AG04450 (cell line): ENCODE measurements around the gene SHOC2. TPM values are rescaled to one million over a fixed set of nuclear protein-coding genes. Genes with fewer than 3 reads are reported as not detected.

Experiments used
- CTCF ChIA-PET: fragments of 300-600, 350-600 bp; formaldehyde crosslinking; extraction: SDS; loops from one replicate; lab custom pipeline; 2022; ENCODE audit warnings: antibody characterized with exemption, inconsistent platforms; lab: Charles Lee
- POLR2A ChIA-PET: fragments of 350-600 bp; formaldehyde crosslinking; extraction: SDS; loops from one replicate; lab custom pipeline; 2021; ENCODE audit warnings: antibody characterized with exemption, inconsistent platforms; lab: Yijun Ruan, JAX
- DNase-seq: peaks from one replicate; pipeline ENCODE4 v3.0.0-alpha.2; 2011; ENCODE audit warnings: low read depth, low spot score
- H3K27ac ChIP-seq: one replicate; pipeline ENCODE4 v1.5.1; 2012; ENCODE audit warnings: low read depth, low read length, control low read depth
- H3K27me3 ChIP-seq: one replicate; pipeline ENCODE4 v1.6.0; 2012; ENCODE audit warnings: low read length; ENCODE audit not compliant: control insufficient read depth, insufficient read depth
- H3K4me3 ChIP-seq: 2 replicates; pipeline ENCODE4 v1.5.1; 2011; ENCODE audit warnings: mild to moderate bottlenecking, low read depth, low read length, control low read depth
- H3K9me3 ChIP-seq: 2 replicates; pipeline ENCODE4 v1.5.1; 2012; ENCODE audit warnings: low read length; ENCODE audit not compliant: control insufficient read depth, insufficient read depth
- CTCF ChIP-seq: IDR thresholded peaks from 2 replicates; pipeline ENCODE4 v1.5.1; 2011; ENCODE audit warnings: low read depth, low read length, control low read depth, inconsistent platforms
- polyA plus RNA-seq: library from polyadenylated mRNA; depleted of rRNA; stranded (reverse); fragments of >200 nt; gene quantifications from 2 replicates; pipeline ENCODE4 v1.2.3, GENCODE V29; 2011

Gene SHOC2
- polyA plus RNA-seq, 1 experiment: 33.3 TPM

GRCh38 chr10:110971638-110972037, 52.2 kb downstream of the SHOC2 start:
- no peaks in the 10 kb centered on the region for H3K27me3 ChIP-seq
- no peak for DNase-seq
- H3K4me3 ChIP-seq: no peak overlapping the region
- H3K27ac ChIP-seq: no peak overlapping the region
- ChIA-PET POLR2A (no interaction called here), CTCF (interaction anchor here (1.3 kb wide), 1 partner anchor 361 kb away, joined by 3 read pairs; no protein-coding TSS in a partner anchor)
- TF ChIP-seq CTCF: no peak
- no peaks in the 10 kb centered on the region for H3K9me3 ChIP-seq

GRCh38 chr10:110972231-110973134, 53.1 kb downstream of the SHOC2 start:
- ChIA-PET POLR2A (no interaction called here), CTCF (interaction anchor here (1.3 kb wide), 1 partner anchor 362 kb away, joined by 3 read pairs; no protein-coding TSS in a partner anchor)
- H3K9me3 ChIP-seq: no peaks in the 10 kb centered on the region
- H3K27me3 ChIP-seq: no peaks in the 10 kb centered on the region
- no peak for TF ChIP-seq CTCF
- H3K27ac ChIP-seq: no peak overlapping the region
- no peak overlapping the region for H3K4me3 ChIP-seq
- no peak for DNase-seq

- Histone ChIP-seq H3K9me3 (no peaks in the 10 kb centered on the region), H3K4me3 (no peak overlapping the region), H3K27ac (no peak overlapping the region), H3K27me3 (no peaks in the 10 kb centered on the region)
- no peak for DNase-seq
- ChIA-PET POLR2A (no interaction called here), CTCF (no interaction called here)
- TF ChIP-seq CTCF: no peak
Measured at GRCh38 chr10:110973400-110973799, 54.0 kb downstream of the SHOC2 start.

- H3K4me3 ChIP-seq: no peak overlapping the region
- no peak for TF ChIP-seq CTCF
- CTCF ChIA-PET: no interaction called here
Measured at GRCh38 chr10:110976577-110976976, 57.2 kb downstream of the SHOC2 start.

GRCh38 chr10:110977662-110978061, 58.3 kb downstream of the SHOC2 start:
- Histone ChIP-seq H3K27me3 (no peaks in the 10 kb centered on the region), H3K27ac (no peak overlapping the region), H3K9me3 (no peaks in the 10 kb centered on the region), H3K4me3 (no peak overlapping the region)
- POLR2A ChIA-PET: no interaction called here
- no peak for TF ChIP-seq CTCF
- DNase-seq: no peak
- CTCF ChIA-PET: no interaction called here

More at GRCh38 chr10:110976577-110976976, 57.2 kb downstream of the SHOC2 start:
- no peak overlapping the region for H3K27ac ChIP-seq
- no peak for DNase-seq
- H3K9me3 ChIP-seq: no peaks in the 10 kb centered on the region
- POLR2A ChIA-PET: no interaction called here
- no peaks in the 10 kb centered on the region for H3K27me3 ChIP-seq
